Fibroblast of the aortic adventitia (primary cell): ENCODE data around the gene GPBP1. TPM values are rescaled to one million over a fixed set of nuclear protein-coding genes. Genes with fewer than 3 reads are reported as not detected.
A peak's percentile ranks its signal among the peaks of the same experiment; 100 is the strongest.

Source experiments
- DNase-seq: peaks from one replicate; pipeline ENCODE4 v3.0.0-alpha.2; 2010; ENCODE audit warnings: low read depth
- H3K4me3 ChIP-seq: 2 replicates; pipeline ENCODE4 v1.5.1; 2011; ENCODE audit warnings: low read depth, mild to moderate bottlenecking, control low read depth, low read length, moderate library complexity
- total RNA-seq: library from RNA; depleted of rRNA; stranded (reverse); fragments of >200 nt; gene quantifications from 2 replicates; pipeline ENCODE4 v1.2.3, GENCODE V29; 2012; ENCODE audit warnings: low replicate concordance
- TF ChIP-seq, protein P1 (sequence below): IDR thresholded peaks from 2 replicates; pipeline ENCODE4 v1.5.1; 2011; ENCODE audit warnings: mild to moderate bottlenecking, low read length, control low read depth, inconsistent platforms; ENCODE audit not compliant: insufficient read depth

GPBP1 gene
- total RNA-seq, 1 donor = 73.6 TPM

DNA sequence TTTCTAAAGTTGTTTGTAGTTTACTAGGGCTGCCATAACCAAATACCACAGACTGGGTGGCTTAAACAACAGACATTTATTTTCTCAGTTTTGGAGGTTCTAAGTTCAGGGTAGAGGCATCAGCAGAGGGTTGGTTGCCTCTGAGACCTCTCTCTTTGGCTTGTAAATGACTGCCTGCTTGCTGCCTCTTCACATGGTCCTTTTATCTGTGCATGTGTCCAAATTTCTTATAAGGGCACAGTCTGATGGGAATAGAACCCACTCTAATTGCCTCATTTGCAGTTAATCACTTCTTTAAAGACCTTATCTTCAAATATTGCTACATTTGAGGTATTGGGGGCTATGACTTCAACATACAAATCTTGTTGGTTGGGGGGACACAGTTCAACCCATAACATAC, 36.8 kb downstream of the GPBP1 start:
- no peak for DNase-seq
- no peak overlapping the region for H3K4me3 ChIP-seq
- TF ChIP-seq, protein P1, sequence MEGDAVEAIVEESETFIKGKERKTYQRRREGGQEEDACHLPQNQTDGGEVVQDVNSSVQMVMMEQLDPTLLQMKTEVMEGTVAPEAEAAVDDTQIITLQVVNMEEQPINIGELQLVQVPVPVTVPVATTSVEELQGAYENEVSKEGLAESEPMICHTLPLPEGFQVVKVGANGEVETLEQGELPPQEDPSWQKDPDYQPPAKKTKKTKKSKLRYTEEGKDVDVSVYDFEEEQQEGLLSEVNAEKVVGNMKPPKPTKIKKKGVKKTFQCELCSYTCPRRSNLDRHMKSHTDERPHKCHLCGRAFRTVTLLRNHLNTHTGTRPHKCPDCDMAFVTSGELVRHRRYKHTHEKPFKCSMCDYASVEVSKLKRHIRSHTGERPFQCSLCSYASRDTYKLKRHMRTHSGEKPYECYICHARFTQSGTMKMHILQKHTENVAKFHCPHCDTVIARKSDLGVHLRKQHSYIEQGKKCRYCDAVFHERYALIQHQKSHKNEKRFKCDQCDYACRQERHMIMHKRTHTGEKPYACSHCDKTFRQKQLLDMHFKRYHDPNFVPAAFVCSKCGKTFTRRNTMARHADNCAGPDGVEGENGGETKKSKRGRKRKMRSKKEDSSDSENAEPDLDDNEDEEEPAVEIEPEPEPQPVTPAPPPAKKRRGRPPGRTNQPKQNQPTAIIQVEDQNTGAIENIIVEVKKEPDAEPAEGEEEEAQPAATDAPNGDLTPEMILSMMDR = no peak

DNA sequence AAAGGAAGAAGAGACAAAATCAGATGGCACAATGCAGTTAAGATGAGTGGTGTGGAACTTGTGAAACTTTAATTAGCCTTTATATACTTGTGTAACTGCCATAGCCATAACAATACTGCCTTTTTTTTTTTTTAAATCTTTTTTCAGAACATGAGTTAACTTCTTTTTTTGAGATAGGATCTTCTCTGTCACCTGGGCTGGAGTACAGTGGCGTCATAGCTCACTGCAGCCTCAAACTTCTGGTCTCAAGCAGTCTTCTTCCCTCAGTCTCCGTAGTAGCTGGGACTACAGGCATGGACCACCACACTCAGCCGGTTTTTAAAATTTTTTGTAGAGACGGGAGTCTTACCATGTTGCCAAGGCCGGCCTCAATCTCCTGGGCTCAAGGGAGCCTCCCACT, 37.2 kb downstream of the GPBP1 start:
- no peak overlapping the region for H3K4me3 ChIP-seq
- TF ChIP-seq, protein P1 = no peak
- DNase-seq = no peak

DNA sequence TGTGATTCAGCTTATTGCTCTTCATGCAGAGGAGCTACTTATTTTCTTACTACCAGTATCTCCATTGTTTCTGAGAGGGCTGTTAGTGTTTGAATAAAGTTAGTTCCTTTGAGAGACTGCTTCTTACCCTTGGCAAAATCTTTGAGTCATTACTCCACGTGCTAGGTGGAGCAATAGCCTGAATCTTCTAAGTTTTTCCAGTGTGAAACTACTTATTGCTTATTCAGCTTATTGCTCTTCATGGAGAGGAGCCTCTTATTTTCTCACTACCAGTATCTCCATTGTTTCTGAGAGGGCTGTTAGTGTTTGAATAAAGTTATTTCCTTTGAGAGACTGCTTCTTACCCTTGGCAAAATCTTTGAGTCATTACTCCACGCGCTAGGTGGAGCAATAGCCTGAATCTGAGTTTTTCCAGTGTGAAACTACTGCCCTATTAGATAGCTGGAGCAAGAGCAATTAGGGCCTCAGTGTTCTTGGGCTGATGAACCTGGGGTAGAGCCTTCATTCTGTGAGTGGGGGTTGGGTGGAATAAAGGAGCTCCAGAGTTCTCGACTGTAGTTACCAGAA, 41.9 kb downstream of the GPBP1 start:
- no peak overlapping the region for H3K4me3 ChIP-seq
- peak; percentile 49 for DNase-seq
- TF ChIP-seq, protein P1 = no peak

DNA sequence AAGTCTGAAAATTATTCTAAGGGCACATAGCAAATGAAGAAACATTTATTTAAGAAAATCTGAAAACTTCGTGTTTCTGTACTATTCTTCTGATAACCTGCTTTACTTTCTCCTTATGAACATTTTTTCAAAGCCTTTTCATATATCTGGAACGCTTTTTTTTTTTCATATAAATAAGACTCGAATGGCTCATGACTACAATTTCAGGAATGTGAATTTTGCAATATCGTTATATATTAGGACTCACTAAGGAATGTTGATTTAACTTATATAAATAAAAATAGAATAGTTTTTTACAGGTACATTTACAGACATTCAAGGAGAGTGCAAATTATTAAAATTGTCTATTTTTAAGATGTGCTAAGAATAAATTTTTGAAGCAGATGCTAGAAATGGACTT, 42.9 kb downstream of the GPBP1 start:
- no peak overlapping the region for H3K4me3 ChIP-seq
- TF ChIP-seq, protein P1 = no peak
- DNase-seq = peak; percentile 75

DNA sequence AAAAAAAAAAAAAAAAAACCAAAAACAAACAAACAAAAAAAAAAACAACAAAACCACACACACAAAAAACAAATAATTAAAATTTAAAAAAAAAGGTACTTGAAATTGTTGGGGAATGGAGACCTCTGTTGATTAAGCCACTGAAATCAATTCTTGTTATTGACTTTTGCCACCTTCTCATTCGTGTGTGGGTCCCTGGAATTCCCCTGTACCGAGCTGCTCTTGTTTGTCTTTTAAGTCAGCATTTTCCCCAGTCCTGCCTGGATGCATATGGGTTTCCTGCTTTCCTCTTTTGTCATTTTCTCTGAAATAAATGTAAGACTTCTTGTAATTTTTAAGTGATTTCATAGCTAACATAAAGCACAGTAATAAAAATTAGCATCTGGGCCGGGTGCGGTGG, 45.5 kb downstream of the GPBP1 start:
- TF ChIP-seq, protein P1 = no peak
- DNase-seq = no peak
- H3K4me3 ChIP-seq = no peak overlapping the region

DNA sequence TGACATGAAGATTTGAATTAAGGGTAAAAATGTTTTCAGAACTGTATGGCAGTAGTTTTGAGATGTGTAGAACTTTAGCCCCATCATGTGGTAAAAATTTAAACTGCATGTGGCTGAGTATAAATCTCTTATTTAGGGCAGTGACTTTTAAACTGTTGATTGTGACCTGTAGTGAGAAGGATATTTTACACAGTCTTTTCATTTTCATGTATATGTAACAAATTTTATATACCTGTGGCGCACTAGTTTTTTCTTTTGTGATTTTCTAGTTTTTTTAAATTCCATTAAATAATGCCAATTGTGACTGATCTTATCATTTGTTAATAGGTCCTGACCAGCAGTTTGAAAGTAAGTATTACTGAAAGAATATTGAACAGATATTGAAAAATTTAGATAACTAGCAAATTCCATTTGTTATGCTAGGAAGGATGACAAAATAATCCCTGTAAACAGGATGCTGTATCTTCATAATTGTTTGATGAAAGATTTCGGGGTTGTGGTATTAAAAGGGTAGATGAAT, 47.2 kb downstream of the GPBP1 start:
- TF ChIP-seq, protein P1 = peak; percentile 78
- no peak overlapping the region for H3K4me3 ChIP-seq
- DNase-seq = peak; percentile 82

DNA sequence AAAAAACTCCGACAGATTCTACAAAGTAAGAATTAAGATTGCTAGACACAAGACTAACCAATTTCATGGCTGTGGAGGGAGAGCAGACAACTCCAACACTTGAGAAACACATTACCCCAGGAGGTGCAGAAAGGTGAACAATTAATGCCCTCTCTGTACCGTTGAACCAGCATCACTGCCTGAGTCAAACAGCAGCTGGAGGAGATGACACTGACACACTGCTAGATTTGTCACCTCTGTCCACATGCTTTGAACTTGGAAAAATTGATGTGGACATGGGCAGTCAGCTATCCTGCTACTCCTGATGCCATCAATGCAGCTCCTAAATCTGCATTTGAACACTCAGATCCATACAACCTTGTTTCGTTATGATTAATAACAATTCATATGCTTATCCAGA, 51.7 kb downstream of the GPBP1 start:
- TF ChIP-seq, protein P1 = no peak

More for the DNA sequence above, 51.7 kb downstream of the GPBP1 start:
- DNase-seq = no peak
- H3K4me3 ChIP-seq = no peak overlapping the region
